Breast epithelium (tissue), 3 donors: ENCODE results near the gene CPN2.

Experiments
- POLR2A ChIP-seq: fragments of 450-650 bp; IDR thresholded peaks from one replicate; pipeline ENCODE4 v1.6.1; 2016; ENCODE audit warnings: antibody characterized with exemption, mild to moderate bottlenecking, moderate library complexity
- POLR2AphosphoS5 ChIP-seq, 3 donors: sonication (generic); formaldehyde crosslinking; IDR thresholded peaks; one replicate each; pipeline ENCODE4 v1.6.1; 2017; ENCODE audit warnings: antibody characterized with exemption in 3 of 3
- TF ChIP-seq, protein P1 (sequence below), 3 donors: fragments of 450-650 bp; IDR thresholded peaks; one replicate each; pipeline ENCODE4 v1.5.1; 2016 to 2017; ENCODE audit warnings: antibody characterized with exemption in 3 of 3, mild to moderate bottlenecking in 3 of 3, moderate library complexity in 3 of 3

- TF ChIP-seq POLR2AphosphoS5 (IDR thresholded peaks at IDR 0.05) = no peak
- TF ChIP-seq, protein P1, sequence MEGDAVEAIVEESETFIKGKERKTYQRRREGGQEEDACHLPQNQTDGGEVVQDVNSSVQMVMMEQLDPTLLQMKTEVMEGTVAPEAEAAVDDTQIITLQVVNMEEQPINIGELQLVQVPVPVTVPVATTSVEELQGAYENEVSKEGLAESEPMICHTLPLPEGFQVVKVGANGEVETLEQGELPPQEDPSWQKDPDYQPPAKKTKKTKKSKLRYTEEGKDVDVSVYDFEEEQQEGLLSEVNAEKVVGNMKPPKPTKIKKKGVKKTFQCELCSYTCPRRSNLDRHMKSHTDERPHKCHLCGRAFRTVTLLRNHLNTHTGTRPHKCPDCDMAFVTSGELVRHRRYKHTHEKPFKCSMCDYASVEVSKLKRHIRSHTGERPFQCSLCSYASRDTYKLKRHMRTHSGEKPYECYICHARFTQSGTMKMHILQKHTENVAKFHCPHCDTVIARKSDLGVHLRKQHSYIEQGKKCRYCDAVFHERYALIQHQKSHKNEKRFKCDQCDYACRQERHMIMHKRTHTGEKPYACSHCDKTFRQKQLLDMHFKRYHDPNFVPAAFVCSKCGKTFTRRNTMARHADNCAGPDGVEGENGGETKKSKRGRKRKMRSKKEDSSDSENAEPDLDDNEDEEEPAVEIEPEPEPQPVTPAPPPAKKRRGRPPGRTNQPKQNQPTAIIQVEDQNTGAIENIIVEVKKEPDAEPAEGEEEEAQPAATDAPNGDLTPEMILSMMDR (IDR thresholded peaks at IDR 0.05) = no peak
- no peak for TF ChIP-seq POLR2A
Observed at GRCh38 chr3:194367992-194368841, 17.1 kb upstream of the CPN2 start.
